Smooth muscle cell (in vitro differentiated cells): ENCODE measurements around the gene SNCAIP. TPM values are rescaled to one million over a fixed set of nuclear protein-coding genes. Genes with fewer than 3 reads are reported as not detected.
A peak's percentile ranks its signal among the peaks of the same experiment; 100 is the strongest.

Experiments
- DNase-seq: peaks from one replicate; lab custom pipeline; 2025; ENCODE audit not compliant: unreplicated experiment; lab: John Stamatoyannopoulos, UW
- H2AFZ ChIP-seq: fragments of 200-600 bp; sonication (generic); 2 replicates; pipeline ENCODE4 v1.6.0; 2016; ENCODE audit warnings: antibody characterized with exemption, low read depth, mild to moderate bottlenecking
- H3F3A ChIP-seq: fragments of 200-600 bp; sonication (generic); 2 replicates; pipeline ENCODE4 v1.6.0; 2017; ENCODE audit warnings: antibody characterized with exemption, low read depth
- H3K27ac ChIP-seq: fragments of 200-600 bp; sonication (generic); 2 replicates; pipeline ENCODE4 v1.5.1; 2016; ENCODE audit warnings: low read depth, mild to moderate bottlenecking
- H3K27me3 ChIP-seq: fragments of 200-600 bp; sonication (generic); 2 replicates; pipeline ENCODE4 v1.6.1; 2016; ENCODE audit warnings: low read depth, mild to moderate bottlenecking
- H3K36me3 ChIP-seq: fragments of 200-600 bp; sonication (generic); 2 replicates; pipeline ENCODE4 v1.5.1; 2016; ENCODE audit warnings: low read depth
- H3K4me1 ChIP-seq: fragments of 200-600 bp; sonication (generic); 2 replicates; pipeline ENCODE4 v1.5.1; 2016; ENCODE audit warnings: low read depth
- H3K4me2 ChIP-seq: fragments of 200-600 bp; sonication (generic); 2 replicates; pipeline ENCODE4 v1.6.0; 2016; ENCODE audit warnings: mild to moderate bottlenecking
- H3K4me3 ChIP-seq: fragments of 200-600 bp; sonication (generic); 2 replicates; pipeline ENCODE4 v1.5.1; 2016; ENCODE audit warnings: mild to moderate bottlenecking
- H3K79me2 ChIP-seq: fragments of 200-600 bp; sonication (generic); 2 replicates; pipeline ENCODE4 v1.6.0; 2016; ENCODE audit warnings: low read depth, mild to moderate bottlenecking
- H3K9ac ChIP-seq: fragments of 200-600 bp; sonication (generic); 2 replicates; pipeline ENCODE4 v1.6.0; 2016; ENCODE audit warnings: low read depth
- H3K9me3 ChIP-seq: fragments of 200-600 bp; sonication (generic); replicated peaks from 2 replicates; pipeline ENCODE4 v1.5.1; 2016; ENCODE audit warnings: low read depth
- H4K20me1 ChIP-seq: fragments of 200-600 bp; sonication (generic); 2 replicates; pipeline ENCODE4 v1.6.0; 2016; ENCODE audit warnings: low read depth
- WGBS: methylation state at CpG from one replicate; pipeline ENCODE4 v1.1.7; 2016; ENCODE audit warnings: low lambda C conversion rate; 5-methylcytosine and 5-hydroxymethylcytosine counted together
- polyA plus RNA-seq: library from polyadenylated mRNA; unstranded; fragments of >200 nt; fragmentation: Nextera tagmentation; extraction: Ambion mirVana; gene quantifications from 2 replicates; pipeline ENCODE4 v1.2.1, GENCODE V29; 2016
- total RNA-seq: library from RNA; depleted of rRNA; stranded (reverse); fragments of >200 nt; gene quantifications from 2 replicates; pipeline ENCODE4 v1.2.3, GENCODE V29; 2014
- TF ChIP-seq, protein P1 (sequence below): fragments of 200-600 bp; sonication (generic); IDR thresholded peaks from 2 replicates; pipeline ENCODE4 v1.5.1; 2017; ENCODE audit warnings: borderline replicate concordance, mild to moderate bottlenecking, antibody characterized with exemption; ENCODE audit not compliant: insufficient read depth, poor library complexity, severe bottlenecking

Gene SNCAIP
- total and polyA plus RNA-seq, 2 experiments from 2014 or later, result 7.2 to 8.0 TPM

DNA sequence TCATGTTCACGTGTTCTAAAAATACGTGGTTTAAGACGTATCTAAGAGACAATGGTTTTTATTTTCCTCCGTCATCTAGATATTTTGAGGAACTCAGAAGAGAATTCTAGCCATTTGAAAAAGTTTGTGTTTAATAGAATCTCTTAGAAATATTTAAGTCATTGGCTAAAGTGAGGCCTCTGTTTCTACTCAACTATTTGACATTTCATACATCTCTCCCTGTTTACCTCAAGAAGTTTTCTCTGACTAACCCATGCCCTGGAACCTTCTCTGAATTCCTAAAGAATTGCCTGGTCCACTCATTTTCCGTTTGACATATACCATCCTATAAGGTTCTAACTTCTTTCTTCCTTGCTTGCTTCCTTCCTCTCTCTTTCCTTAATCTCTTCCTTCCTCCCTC, 178.7 kb downstream of the SNCAIP start:
- TF ChIP-seq, protein P1, sequence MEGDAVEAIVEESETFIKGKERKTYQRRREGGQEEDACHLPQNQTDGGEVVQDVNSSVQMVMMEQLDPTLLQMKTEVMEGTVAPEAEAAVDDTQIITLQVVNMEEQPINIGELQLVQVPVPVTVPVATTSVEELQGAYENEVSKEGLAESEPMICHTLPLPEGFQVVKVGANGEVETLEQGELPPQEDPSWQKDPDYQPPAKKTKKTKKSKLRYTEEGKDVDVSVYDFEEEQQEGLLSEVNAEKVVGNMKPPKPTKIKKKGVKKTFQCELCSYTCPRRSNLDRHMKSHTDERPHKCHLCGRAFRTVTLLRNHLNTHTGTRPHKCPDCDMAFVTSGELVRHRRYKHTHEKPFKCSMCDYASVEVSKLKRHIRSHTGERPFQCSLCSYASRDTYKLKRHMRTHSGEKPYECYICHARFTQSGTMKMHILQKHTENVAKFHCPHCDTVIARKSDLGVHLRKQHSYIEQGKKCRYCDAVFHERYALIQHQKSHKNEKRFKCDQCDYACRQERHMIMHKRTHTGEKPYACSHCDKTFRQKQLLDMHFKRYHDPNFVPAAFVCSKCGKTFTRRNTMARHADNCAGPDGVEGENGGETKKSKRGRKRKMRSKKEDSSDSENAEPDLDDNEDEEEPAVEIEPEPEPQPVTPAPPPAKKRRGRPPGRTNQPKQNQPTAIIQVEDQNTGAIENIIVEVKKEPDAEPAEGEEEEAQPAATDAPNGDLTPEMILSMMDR, result no peak
- H3K36me3 ChIP-seq, result no peaks in the 10 kb centered on the region
- no peaks in the 10 kb centered on the region for H3F3A ChIP-seq
- DNase-seq, result no peak
- H3K4me1 ChIP-seq, result no peaks in the 10 kb centered on the region
- no peak overlapping the region for H3K4me2 ChIP-seq
- H3K27ac ChIP-seq, result no peak overlapping the region
- H3K4me3 ChIP-seq, result no peak overlapping the region
- H3K27me3 ChIP-seq, result no peaks in the 10 kb centered on the region
- H4K20me1 ChIP-seq, result no peaks in the 10 kb centered on the region
- H3K9ac ChIP-seq, result no peak overlapping the region
- no peaks in the 10 kb centered on the region for H3K79me2 ChIP-seq
- WGBS, result 86% methylated on average over 5 of the region's 5 CpGs
- no peak overlapping the region for H2AFZ ChIP-seq
- H3K9me3 ChIP-seq, result no peaks in the 10 kb centered on the region

DNA sequence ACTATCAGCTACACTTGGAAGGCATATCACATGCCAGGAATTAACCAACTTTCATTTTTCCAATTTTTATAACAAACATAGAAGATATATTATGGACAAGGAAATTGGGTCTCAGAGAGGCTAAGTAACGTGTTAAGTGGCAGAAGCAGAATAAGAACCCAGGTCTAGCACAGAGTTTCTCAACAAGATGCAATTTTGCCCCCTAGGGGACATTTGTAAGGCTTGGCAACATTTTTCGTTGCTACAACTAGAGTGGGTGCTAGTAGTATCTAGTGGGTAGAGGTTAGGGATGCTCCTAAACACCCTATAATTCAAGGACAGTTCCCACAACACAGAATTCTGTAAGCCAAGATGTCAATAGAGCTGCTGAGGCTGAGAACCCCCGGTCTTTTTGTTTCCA, 180.6 kb downstream of the SNCAIP start:
- no peaks in the 10 kb centered on the region for H4K20me1 ChIP-seq
- H2AFZ ChIP-seq, result no peak overlapping the region
- no peaks in the 10 kb centered on the region for H3K36me3 ChIP-seq
- 45% methylated on average over 3 of the region's 3 CpGs for WGBS
- no peak overlapping the region for H3K27ac ChIP-seq
- H3K4me1 ChIP-seq, result no peaks in the 10 kb centered on the region
- DNase-seq, result no peak
- H3K27me3 ChIP-seq, result no peaks in the 10 kb centered on the region
- no peak overlapping the region for H3K4me3 ChIP-seq
- no peak overlapping the region for H3K9ac ChIP-seq
- TF ChIP-seq, protein P1, result peak; percentile 31
- H3F3A ChIP-seq, result no peaks in the 10 kb centered on the region
- H3K4me2 ChIP-seq, result no peak overlapping the region
- no peaks in the 10 kb centered on the region for H3K9me3 ChIP-seq
- no peaks in the 10 kb centered on the region for H3K79me2 ChIP-seq

DNA sequence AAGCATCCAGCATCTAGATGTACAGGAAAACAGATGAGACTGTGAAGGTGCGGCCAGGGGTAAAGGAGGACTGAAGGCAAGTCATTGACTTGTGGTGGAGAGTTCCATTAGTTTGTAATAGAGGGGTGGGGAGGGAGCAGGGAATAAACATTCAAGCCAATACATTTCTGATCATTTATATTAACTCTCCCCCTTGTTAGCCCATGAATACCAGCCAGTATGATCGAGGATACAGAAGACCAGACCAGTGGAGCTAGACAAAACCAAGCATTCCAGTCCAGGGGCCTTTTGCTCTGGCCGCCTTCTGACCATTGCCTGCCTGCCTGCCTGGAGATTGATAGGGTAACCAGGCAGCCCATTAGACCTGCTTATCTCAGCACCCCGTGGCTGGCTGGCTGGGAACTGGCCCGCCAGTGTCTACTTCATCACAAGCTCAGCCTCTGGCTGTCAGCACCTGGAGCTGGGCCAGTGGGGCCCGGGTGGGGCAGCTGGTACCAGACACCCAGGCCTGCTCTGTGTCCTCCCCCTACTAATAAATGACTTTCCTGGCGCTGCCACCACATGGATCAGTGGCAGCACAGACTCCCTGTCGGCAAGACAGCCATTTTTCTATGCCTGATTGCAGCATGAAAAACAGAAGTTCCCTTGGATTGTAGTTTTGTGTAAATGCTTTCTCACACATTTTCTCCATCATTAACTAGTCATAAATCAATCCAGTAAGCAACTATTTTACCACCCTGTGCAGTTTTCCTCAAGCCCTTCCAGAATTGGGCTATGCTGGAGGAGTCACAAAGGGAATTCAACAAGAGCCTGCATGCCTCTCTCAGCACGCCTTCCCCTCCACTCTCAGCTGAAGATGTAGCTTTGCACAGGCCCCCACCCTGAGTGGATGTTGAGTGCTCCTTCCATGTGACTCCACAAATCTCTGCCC, 181.3 kb downstream of the SNCAIP start:
- Histone ChIP-seq H3K27me3 (no peaks in the 10 kb centered on the region), H3K4me2 (no peak overlapping the region), H3K27ac (no peak overlapping the region), H3K9me3 (no peaks in the 10 kb centered on the region), H3K4me1 (no peaks in the 10 kb centered on the region), H3K9ac (no peak overlapping the region), H4K20me1 (no peaks in the 10 kb centered on the region), H3K79me2 (no peaks in the 10 kb centered on the region), H2AFZ (peak overlapping the region; percentile 64), H3F3A (no peaks in the 10 kb centered on the region), H3K4me3 (no peak overlapping the region), H3K36me3 (no peaks in the 10 kb centered on the region)
- WGBS, result 33% methylated on average over 9 of the region's 9 CpGs
- TF ChIP-seq, protein P1, result no peak
- peak; percentile 24 for DNase-seq
